CD4-positive, CD25-positive, alpha-beta regulatory T cell (primary cell): ENCODE data around the gene LAMC2. TPM values are rescaled to one million over a fixed set of nuclear protein-coding genes. Genes with fewer than 3 reads are reported as not detected.

Experiments used
- ATAC-seq, 2 donors: fragments of 150-1000 bp; cut with Tn5 transposase; one replicate each; pipeline ENCODE4 v1.10.0; 2021; ENCODE audit warnings: low read depth in 2 of 2, moderate number of reproducible peaks in 2 of 2, moderate library complexity in 1 of 2
- DNase-seq, 3 donors: peaks; one replicate each; pipeline versions ENCODE4 v3.0.0 to v3.0.0-alpha.2; 2012 to 2022; ENCODE audit warnings: mixed read lengths in 1 of 3
- H3K27ac ChIP-seq: one replicate; pipeline ENCODE4 v1.7.0; 2013; ENCODE audit warnings: mild to moderate bottlenecking, low read length; ENCODE audit not compliant: insufficient read depth, poor library complexity, severe bottlenecking
- H3K27me3 ChIP-seq: one replicate; pipeline ENCODE4 v1.7.0; 2013; ENCODE audit warnings: low read length; ENCODE audit not compliant: control insufficient read depth, insufficient read depth
- H3K36me3 ChIP-seq: one replicate; pipeline ENCODE4 v1.7.0; 2013; ENCODE audit warnings: mild to moderate bottlenecking, low read length, moderate library complexity; ENCODE audit not compliant: control insufficient read depth, insufficient read depth
- H3K4me1 ChIP-seq: 2 replicates; pipeline ENCODE4 v1.7.0; 2013; ENCODE audit warnings: mild to moderate bottlenecking, low read length; ENCODE audit not compliant: insufficient read depth, control insufficient read depth, poor library complexity, severe bottlenecking
- H3K4me3 ChIP-seq: one replicate; pipeline ENCODE4 v1.7.0; 2013; ENCODE audit warnings: low read depth, mild to moderate bottlenecking, low read length, moderate library complexity
- H3K9me3 ChIP-seq, 2 experiments: 1 replicate in 1 of 2; 2 replicates in 1 of 2; pipeline ENCODE4 v1.7.0; 2013; ENCODE audit warnings: low read length in 2 of 2, mild to moderate bottlenecking in 1 of 2, moderate library complexity in 1 of 2; ENCODE audit not compliant: control insufficient read depth in 2 of 2
- H3K27ac Mint-ChIP-seq, 3 donors: one replicate each; pipeline ENCODE4 v1.8.0; 2020 to 2022; ENCODE audit warnings: mild to moderate bottlenecking in 3 of 3, mixed read lengths in 3 of 3, moderate library complexity in 2 of 3
- H3K27me3 Mint-ChIP-seq: one replicate; pipeline ENCODE4 v1.8.0; 2022; ENCODE audit warnings: mild to moderate bottlenecking, mixed read lengths
- H3K36me3 Mint-ChIP-seq: one replicate; pipeline ENCODE4 v1.8.0; 2020; ENCODE audit warnings: mixed read lengths
- H3K4me1 Mint-ChIP-seq, 4 donors: one replicate each; pipeline ENCODE4 v1.8.0; 2020 to 2022; ENCODE audit warnings: mixed read lengths in 4 of 4, mild to moderate bottlenecking in 1 of 4
- H3K4me3 Mint-ChIP-seq, 4 donors: one replicate each; pipeline ENCODE4 v1.8.0; 2020 to 2022; ENCODE audit warnings: mild to moderate bottlenecking in 4 of 4, mixed read lengths in 4 of 4, moderate library complexity in 3 of 4
- H3K9me3 Mint-ChIP-seq, 7 donors: one replicate each; pipeline ENCODE4 v1.8.0; 2020 to 2022; ENCODE audit warnings: mixed read lengths in 7 of 7, mild to moderate bottlenecking in 3 of 7, moderate library complexity in 2 of 7
- polyA plus RNA-seq, 4 donors: library from polyadenylated mRNA; unstranded; fragments of 300-500 nt; fragmentation: Illumina TruSeq; gene quantifications; one replicate each; pipeline ENCODE4 v1.2.3, GENCODE V29; 2021
- total RNA-seq: library from RNA; stranded (reverse); gene quantifications from one replicate; pipeline ENCODE4 v1.2.3, GENCODE V29; 2022

LAMC2 gene
- total and polyA plus RNA-seq, 5 donors from 2014 or later: not detected

DNA sequence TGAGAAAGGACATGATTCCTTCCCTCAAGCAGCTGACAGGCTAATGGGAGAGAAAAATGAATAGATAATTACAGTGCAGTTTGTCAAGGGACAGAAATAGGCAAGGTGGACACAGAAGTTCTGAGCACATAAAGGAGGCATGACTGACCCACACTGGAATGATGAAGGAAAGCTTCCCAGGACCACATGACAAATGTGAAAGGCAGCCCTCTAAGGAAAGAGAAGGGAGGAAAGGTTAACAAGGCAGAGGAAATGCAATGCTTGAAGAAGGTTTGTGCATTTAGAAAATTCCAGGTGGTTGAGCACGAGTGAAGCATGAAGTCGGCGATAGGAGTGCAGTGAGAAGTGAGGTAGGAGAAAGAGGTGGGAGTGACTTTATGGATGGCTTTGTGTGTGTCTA lies 37.4 kb downstream of the LAMC2 start:
- Histone ChIP-seq H3K36me3 (no peaks in the 10 kb centered on the region), H3K27me3 (no peaks in the 10 kb centered on the region), H3K4me1 (no peaks in the 10 kb centered on the region), H3K9me3 (no peaks in the 10 kb centered on the region), H3K4me3 (no peak overlapping the region), H3K27ac (no peak overlapping the region)
- Mint-ChIP-seq H3K27ac (no peak overlapping the region), H3K4me1 (peaks cover 0 to 17% (median 5%) of the 10 kb centered on the region in 4 donors), H3K27me3 (peaks cover 8% of the 10 kb centered on the region), H3K36me3 (no peaks in the 10 kb centered on the region), H3K9me3 (no peaks in the 10 kb centered on the region), H3K4me3 (no peak overlapping the region)
- ATAC-seq: no peak
- DNase-seq: no peak

DNA sequence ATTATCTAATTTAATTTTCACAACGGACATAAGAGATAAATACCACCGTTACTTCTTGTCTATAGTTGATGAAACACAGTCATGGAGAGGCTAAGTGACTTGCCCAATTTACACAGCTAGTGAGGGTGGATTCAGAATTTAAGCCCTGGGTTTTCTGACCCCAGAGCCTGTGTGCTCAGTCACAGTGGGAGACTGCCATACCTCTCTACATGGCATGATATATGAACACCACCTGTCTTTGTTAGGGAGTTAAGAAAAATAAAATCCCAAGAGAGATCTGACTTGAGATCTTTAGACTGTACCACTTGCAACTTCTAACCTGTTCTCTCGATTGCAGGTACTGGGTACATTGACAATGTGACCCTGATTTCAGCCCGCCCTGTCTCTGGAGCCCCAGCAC lies 40.3 kb downstream of the LAMC2 start:
- Histone ChIP-seq H3K36me3 (no peaks in the 10 kb centered on the region), H3K27ac (no peak overlapping the region), H3K4me3 (no peak overlapping the region), H3K9me3 (no peaks in the 10 kb centered on the region), H3K27me3 (no peaks in the 10 kb centered on the region), H3K4me1 (no peaks in the 10 kb centered on the region)
- Mint-ChIP-seq H3K27me3 (peaks cover 8% of the 10 kb centered on the region), H3K9me3 (no peaks in the 10 kb centered on the region), H3K27ac (no peak overlapping the region), H3K4me3 (no peak overlapping the region), H3K36me3 (no peaks in the 10 kb centered on the region), H3K4me1 (peaks cover 0 to 2% (median 0%) of the 10 kb centered on the region in 4 donors)
- ATAC-seq: no peak
- no peak for DNase-seq

DNA sequence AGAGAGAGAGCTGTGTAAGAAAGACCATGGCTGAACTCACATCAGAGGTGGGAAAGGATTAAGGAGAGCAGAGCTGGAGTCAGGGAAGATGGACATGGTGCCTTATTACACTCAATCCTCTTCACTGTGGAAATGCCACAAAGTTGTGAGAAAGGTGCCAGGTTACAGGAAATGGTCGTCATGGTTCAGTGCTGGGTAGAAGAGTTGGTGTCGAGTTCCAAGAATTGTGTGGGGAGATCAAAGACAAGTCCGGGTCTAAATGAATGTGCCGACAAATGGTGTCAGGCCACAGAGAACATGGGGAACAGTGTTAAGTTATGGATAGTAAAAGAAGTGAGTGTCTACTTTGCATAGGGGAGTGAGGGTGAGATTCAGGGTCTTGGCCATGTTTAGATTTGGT lies 40.9 kb downstream of the LAMC2 start:
- Histone ChIP-seq H3K4me3 (no peak overlapping the region), H3K27me3 (no peaks in the 10 kb centered on the region), H3K36me3 (no peaks in the 10 kb centered on the region), H3K9me3 (no peaks in the 10 kb centered on the region), H3K4me1 (no peaks in the 10 kb centered on the region), H3K27ac (no peak overlapping the region)
- Mint-ChIP-seq H3K9me3 (no peaks in the 10 kb centered on the region), H3K36me3 (no peaks in the 10 kb centered on the region), H3K27ac (no peak overlapping the region), H3K27me3 (peaks cover 8% of the 10 kb centered on the region), H3K4me3 (no peak overlapping the region), H3K4me1 (peaks cover 0 to 2% (median 0%) of the 10 kb centered on the region in 4 donors)
- ATAC-seq (no peak), DNase-seq (peak in 1 of 3 donors; percentile 40)

DNA sequence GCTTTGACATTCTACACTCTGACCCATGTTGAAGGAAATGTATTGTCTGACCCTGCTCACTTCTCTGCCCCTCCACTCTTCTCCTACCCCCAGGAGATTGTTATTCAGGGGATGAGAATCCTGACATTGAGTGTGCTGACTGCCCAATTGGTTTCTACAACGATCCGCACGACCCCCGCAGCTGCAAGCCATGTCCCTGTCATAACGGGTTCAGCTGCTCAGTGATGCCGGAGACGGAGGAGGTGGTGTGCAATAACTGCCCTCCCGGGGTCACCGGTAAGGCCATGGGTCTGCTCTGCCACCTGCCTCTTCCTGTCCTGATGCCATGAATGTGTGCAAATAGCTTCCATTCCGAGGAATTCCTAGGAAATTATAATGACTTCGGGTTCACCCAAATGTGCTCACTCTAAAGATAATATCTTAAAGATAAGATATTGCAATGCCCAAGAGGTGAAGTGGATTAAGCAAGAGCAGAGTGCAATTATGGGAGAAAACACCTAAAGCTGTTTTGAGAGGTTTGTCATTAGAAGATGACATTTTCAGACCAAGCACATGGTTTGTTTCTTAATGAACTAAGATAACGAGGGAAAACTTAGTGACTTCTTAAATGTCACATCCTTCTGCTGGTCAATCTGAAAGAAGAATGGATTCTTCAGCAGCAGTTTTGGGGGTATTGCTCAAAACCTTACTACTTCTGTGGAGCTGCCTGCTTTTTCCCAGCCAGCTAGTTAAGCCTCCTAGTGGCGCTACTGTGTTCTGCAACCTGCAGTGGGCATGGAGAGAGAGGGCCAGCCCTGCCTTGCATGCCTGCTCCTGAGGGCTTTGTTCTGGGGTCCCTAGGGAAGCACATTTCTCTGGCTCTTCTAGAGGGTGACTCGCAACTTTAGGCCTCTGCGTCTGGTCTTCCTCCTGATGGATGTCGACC lies 41.6 kb downstream of the LAMC2 start:
- H3K4me1 ChIP-seq: no peaks in the 10 kb centered on the region
- no peaks in the 10 kb centered on the region for H3K36me3 ChIP-seq
- H3K9me3 Mint-ChIP-seq: no peaks in the 10 kb centered on the region
- H3K9me3 ChIP-seq: no peaks in the 10 kb centered on the region
- H3K4me3 ChIP-seq: no peak overlapping the region
- H3K4me3 Mint-ChIP-seq: no peak overlapping the region
- peaks cover 5% of the 10 kb centered on the region for H3K27me3 Mint-ChIP-seq
- H3K27ac ChIP-seq: no peak overlapping the region
- H3K27me3 ChIP-seq: no peaks in the 10 kb centered on the region
- H3K27ac Mint-ChIP-seq: no peak overlapping the region
- no peaks in the 10 kb centered on the region for H3K36me3 Mint-ChIP-seq
- peak in 1 of 3 donors; percentile 50 for DNase-seq
- no peak for ATAC-seq
- peaks cover 0 to 2% (median 0%) of the 10 kb centered on the region in 4 donors for H3K4me1 Mint-ChIP-seq

DNA sequence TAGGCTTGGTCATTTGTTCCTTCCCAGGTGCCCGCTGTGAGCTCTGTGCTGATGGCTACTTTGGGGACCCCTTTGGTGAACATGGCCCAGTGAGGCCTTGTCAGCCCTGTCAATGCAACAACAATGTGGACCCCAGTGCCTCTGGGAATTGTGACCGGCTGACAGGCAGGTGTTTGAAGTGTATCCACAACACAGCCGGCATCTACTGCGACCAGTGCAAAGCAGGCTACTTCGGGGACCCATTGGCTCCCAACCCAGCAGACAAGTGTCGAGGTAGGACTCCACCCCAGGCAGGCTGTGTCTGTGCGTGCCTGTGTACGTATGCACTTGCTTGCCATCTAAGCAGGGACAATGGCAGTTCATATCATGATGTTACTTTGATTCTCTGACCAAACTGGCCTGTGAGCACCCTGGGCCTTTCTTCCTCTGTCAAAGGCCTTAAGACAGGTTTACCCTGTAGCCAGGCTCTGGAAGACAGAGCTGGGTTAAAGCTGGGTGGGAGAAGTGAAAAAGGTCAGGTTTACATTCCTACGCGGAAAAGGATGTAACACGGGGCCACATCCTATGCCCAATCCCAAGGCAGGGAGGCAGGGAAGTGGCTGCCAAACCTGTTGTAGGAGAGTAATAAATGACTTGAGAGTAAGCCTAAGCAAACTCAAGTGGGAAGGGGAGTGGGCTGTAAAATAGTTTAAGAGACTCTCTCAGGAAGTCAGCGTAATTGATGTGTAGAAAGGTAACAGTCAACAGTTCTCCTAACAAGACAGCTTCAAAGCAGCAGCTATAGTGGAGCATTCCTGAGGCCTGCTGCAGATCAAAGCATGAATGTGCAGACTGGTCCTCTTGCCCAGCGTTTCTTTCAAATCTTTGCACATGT lies 42.5 kb downstream of the LAMC2 start:
- Histone ChIP-seq H3K9me3 (no peaks in the 10 kb centered on the region), H3K27me3 (no peaks in the 10 kb centered on the region), H3K4me3 (no peak overlapping the region), H3K4me1 (no peaks in the 10 kb centered on the region), H3K27ac (no peak overlapping the region), H3K36me3 (no peaks in the 10 kb centered on the region)
- Mint-ChIP-seq H3K36me3 (no peaks in the 10 kb centered on the region), H3K4me1 (peaks cover 0 to 2% (median 0%) of the 10 kb centered on the region in 4 donors), H3K9me3 (no peaks in the 10 kb centered on the region), H3K27me3 (peaks cover 4% of the 10 kb centered on the region), H3K27ac (no peak overlapping the region), H3K4me3 (no peak overlapping the region)
- DNase-seq: no peak
- no peak for ATAC-seq

DNA sequence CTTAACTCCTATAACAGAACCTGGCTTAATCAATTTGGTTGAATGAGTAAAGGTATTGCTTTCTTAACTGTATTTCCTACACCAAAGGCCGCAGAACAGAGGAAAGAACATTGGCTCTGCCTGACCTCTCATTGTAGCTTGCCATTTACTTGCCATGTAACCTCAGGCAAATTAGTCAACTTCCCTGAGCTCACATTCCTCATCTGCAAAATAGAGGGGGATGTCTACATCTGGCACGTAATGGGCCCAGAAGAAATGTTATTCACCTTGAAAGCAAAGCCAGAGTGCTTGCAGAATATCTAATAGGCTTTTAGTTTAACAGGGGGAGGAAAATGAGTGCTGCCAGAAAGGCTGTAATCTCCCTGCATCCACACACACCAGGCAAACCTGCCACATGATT lies 44.3 kb downstream of the LAMC2 start:
- Histone ChIP-seq H3K4me3 (no peak overlapping the region), H3K27ac (no peak overlapping the region), H3K36me3 (no peaks in the 10 kb centered on the region), H3K4me1 (no peaks in the 10 kb centered on the region), H3K9me3 (no peaks in the 10 kb centered on the region), H3K27me3 (no peaks in the 10 kb centered on the region)
- DNase-seq (no peak), ATAC-seq (no peak)
- no peak overlapping the region for H3K4me3 Mint-ChIP-seq
- H3K4me1 Mint-ChIP-seq: peaks cover 0 to 2% (median 0%) of the 10 kb centered on the region in 4 donors
- no peaks in the 10 kb centered on the region for H3K9me3 Mint-ChIP-seq
- H3K36me3 Mint-ChIP-seq: no peaks in the 10 kb centered on the region
- no peak overlapping the region for H3K27ac Mint-ChIP-seq
- H3K27me3 Mint-ChIP-seq: peaks cover 4% of the 10 kb centered on the region

DNA sequence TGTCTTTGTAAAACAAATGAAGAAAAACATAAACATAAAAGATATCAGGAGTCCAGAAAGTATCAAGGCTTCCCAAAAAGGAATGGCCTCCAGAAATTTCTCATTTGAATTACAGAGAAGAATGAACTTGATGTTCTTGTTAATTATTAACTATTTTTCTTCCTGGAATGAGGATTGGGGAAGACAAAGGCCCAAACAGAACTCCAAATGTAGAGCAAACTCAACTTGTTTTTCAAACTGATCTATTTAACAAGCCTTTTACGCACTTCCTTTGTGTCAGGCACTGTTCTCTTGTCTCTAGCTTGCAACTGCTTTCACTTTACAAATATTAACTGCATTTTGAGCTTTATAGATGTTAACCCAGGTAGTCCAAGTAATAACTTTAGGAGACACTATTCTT lies 45.5 kb downstream of the LAMC2 start:
- H3K9me3 Mint-ChIP-seq: no peaks in the 10 kb centered on the region
- Histone ChIP-seq H3K4me3 (no peak overlapping the region), H3K27ac (no peak overlapping the region), H3K27me3 (no peaks in the 10 kb centered on the region), H3K36me3 (no peaks in the 10 kb centered on the region), H3K9me3 (no peaks in the 10 kb centered on the region), H3K4me1 (no peaks in the 10 kb centered on the region)
- no peak overlapping the region for H3K4me3 Mint-ChIP-seq
- H3K36me3 Mint-ChIP-seq: no peaks in the 10 kb centered on the region
- H3K27me3 Mint-ChIP-seq: peaks cover 3% of the 10 kb centered on the region
- DNase-seq (no peak), ATAC-seq (no peak)
- peaks cover 0 to 2% (median 0%) of the 10 kb centered on the region in 4 donors for H3K4me1 Mint-ChIP-seq
- H3K27ac Mint-ChIP-seq: no peak overlapping the region
